A549 (cell line): ENCODE results near the gene PHF21A.

ENCODE experiments used
- BCL3 ChIP-seq: fragments of >200 bp; sonication (Bioruptor Twin); formaldehyde crosslinking; IDR thresholded peaks from 3 replicates; pipeline ENCODE4 v1.6.1; 2016
- BHLHE40 ChIP-seq: IDR thresholded peaks from 2 replicates; pipeline ENCODE4 v1.6.1; 2012; ENCODE audit warnings: low read depth, low read length, inconsistent platforms
- CEBPB ChIP-seq, 2 experiments: fragments of >200 bp in 1 of 2; sonication (Bioruptor Twin) in 1 of 2; formaldehyde crosslinking in 1 of 2; IDR thresholded peaks; 2 replicates each; pipeline ENCODE4 v1.6.1; 2012 to 2016
- CTCF ChIP-seq: fragments of >200 bp; sonication (Bioruptor Twin); formaldehyde crosslinking; IDR thresholded peaks from 3 replicates; pipeline ENCODE4 v1.5.1; 2016
- EP300 ChIP-seq, 2 experiments: fragments of >200 bp; sonication (Bioruptor Twin); formaldehyde crosslinking; IDR thresholded peaks; 2 replicates in 1 of 2; 3 replicates in 1 of 2; pipeline ENCODE4 v1.6.1; 2016 to 2017
- MYC ChIP-seq: IDR thresholded peaks from 2 replicates; pipeline ENCODE4 v1.6.1; 2012; ENCODE audit warnings: mild to moderate bottlenecking, inconsistent platforms, low read length, improper control_type of control experiment, borderline replicate concordance
- PBX3 ChIP-seq: IDR thresholded peaks from 2 replicates; pipeline ENCODE4 v1.6.1; 2012
- POLR2A ChIP-seq: IDR thresholded peaks from 2 replicates; pipeline ENCODE4 v1.6.1; 2012; ENCODE audit warnings: mild to moderate bottlenecking, low read length
- POLR2AphosphoS2 ChIP-seq: conservative IDR thresholded peaks from 2 replicates; pipeline ENCODE4 v1.6.1; 2012; ENCODE audit warnings: low read length, improper control_type of control experiment, inconsistent platforms
- RCOR1 ChIP-seq: fragments of 150-350 bp; IDR thresholded peaks from 2 replicates; pipeline ENCODE4 v1.6.1; 2014; ENCODE audit warnings: antibody characterized with exemption, low read length, low read depth
- REST ChIP-seq: fragments of 200-600 bp; sonication (generic); IDR thresholded peaks from 2 replicates; pipeline ENCODE4 v1.6.1; 2016; ENCODE audit warnings: antibody characterized with exemption, mild to moderate bottlenecking, moderate library complexity
- RFX5 ChIP-seq: fragments of 450-650 bp; IDR thresholded peaks from 2 replicates; pipeline ENCODE4 v1.7.1; 2014; ENCODE audit warnings: antibody characterized with exemption, mild to moderate bottlenecking, moderate library complexity
- SMC3 ChIP-seq: fragments of >200 bp; sonication (Bioruptor Twin); formaldehyde crosslinking; IDR thresholded peaks from 3 replicates; pipeline ENCODE4 v1.6.1; 2018; ENCODE audit warnings: inconsistent platforms
- USF2 ChIP-seq: fragments of 450-650 bp; IDR thresholded peaks from 2 replicates; pipeline ENCODE4 v1.6.1; 2014; ENCODE audit warnings: antibody characterized with exemption

- TF ChIP-seq CTCF (no peak), EP300 (IDR thresholded peaks at IDR 0.05) (no peak), POLR2A (no peak), USF2 (no peak), REST (no peak), POLR2AphosphoS2 (no peak), PBX3 (no peak), RCOR1 (no peak), CEBPB (IDR thresholded peaks at IDR 0.05) (no peak), SMC3 (no peak), RFX5 (no peak), BCL3 (no peak), BHLHE40 (no peak), MYC (no peak)
Observed at GRCh38 chr11:46015941-46016340, 105.3 kb downstream of the PHF21A start.
